HG02870 (cell line): ENCODE measurements around the gene NAALADL2.
"Not testable (repeated sequence)": the region's sequence is repeated elsewhere in the genome, so short reads cannot be mapped to it uniquely, and the experiment has no call there.

Experiments used
- ATAC-seq: cut with Tn5 transposase; IDR thresholded peaks from one replicate; pipeline ENCODE4 v1.9.1; 2021; ENCODE audit warnings: mild to moderate bottlenecking, moderate library complexity; ENCODE audit not compliant: unreplicated experiment

NAALADL2 gene

DNA sequence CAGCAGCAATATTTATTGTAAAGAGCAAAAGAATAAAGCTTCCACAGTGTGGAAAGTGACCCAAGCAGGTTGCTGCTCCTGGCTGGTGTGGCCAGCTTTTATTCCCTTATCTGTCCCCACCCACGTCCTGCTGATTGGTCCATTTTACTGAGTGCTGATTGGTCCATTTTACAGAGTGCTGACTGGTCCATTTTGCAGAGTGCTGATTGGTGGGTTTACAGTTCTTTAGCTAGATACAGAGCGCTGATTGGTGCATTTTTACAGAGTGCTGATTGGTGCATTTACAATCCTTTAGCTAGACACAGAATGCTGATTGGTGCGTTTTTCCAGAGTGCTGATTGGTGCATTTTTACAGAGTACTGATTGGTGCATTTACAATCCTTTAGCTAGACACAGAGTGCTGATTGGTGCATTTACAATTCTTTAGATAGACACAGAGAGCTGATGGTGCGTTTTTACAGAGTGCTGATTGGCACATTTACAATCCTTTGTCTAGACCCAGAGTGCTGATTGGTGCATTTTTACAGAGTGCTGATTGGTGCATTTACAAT lies 601.8 kb downstream of the NAALADL2 start:
- not testable (repeated sequence) for ATAC-seq

DNA sequence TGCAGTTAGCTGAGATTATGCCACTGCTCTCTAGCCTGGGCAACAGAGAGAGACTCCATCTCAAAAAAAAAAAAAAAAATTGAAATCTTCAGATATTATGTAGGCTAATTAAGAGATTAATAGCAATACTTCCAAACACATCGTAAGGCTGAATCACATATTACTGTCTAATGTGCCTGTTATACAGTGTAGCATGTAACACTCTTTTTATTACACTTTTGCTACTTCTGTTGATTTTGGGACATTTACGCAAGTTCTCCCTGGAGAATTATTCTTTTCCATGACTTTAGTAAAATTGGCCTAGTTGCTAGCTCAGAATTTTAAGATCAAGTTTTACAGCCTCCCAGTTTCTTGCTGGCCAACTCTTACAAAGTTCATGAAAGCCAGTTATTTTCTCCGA lies 605.2 kb downstream of the NAALADL2 start:
- ATAC-seq, result no peak

DNA sequence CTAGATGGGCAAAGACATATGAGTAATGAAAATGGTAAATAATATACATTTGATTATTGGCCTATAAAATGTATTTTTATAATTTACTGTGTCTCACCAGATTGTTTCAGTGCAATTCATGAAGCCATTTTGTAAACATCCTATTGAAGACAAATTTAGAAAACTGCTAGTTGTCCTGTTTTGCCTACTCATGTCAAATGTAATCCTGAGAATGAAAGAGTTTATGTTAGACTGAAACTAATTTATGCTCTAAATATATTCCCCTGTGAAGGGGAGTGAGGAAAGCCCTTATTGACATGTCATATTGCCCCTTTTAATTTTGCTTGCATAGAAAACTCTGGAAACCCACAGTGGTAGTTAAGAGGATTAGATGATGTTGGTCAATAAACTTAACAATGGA lies 610.0 kb downstream of the NAALADL2 start:
- ATAC-seq, result no peak

DNA sequence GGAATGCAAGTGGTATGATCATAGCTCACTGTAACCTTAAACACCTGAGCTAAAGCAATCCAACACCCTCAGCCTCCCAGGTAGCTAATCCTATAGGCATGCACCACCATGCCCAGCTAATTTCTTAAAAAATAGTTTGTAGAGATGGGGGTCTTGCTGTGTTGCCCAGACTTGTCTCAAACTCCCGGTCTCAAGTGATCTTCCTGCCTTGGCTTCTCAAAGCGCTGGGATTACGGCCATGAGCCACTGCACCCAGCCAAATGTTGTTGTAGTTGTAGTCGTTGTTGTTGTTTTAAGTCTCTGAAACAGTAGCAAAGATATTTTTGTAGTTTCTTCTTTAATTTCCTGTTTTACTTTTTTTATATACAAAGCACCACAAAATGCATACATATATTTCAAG lies 616.6 kb downstream of the NAALADL2 start:
- ATAC-seq, result no peak

DNA sequence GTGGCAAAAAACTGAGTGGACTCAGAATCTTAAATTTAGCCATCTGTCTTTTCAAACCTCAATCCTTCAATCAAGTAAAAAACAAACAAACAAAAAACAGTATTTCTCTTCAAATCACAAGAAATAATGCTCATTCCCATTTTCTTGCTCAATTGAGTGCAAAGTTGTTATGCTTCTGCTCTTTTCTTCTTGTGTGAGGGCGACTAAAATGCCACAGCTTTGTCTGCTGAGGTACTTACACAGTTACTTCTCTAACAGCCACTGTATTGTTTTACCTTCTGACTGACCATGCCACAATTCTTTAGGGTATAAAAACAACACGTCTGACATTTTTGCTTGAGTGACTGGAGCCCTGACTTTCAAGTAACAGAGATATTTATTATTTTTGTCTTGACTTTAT lies 617.4 kb downstream of the NAALADL2 start:
- no peak for ATAC-seq

DNA sequence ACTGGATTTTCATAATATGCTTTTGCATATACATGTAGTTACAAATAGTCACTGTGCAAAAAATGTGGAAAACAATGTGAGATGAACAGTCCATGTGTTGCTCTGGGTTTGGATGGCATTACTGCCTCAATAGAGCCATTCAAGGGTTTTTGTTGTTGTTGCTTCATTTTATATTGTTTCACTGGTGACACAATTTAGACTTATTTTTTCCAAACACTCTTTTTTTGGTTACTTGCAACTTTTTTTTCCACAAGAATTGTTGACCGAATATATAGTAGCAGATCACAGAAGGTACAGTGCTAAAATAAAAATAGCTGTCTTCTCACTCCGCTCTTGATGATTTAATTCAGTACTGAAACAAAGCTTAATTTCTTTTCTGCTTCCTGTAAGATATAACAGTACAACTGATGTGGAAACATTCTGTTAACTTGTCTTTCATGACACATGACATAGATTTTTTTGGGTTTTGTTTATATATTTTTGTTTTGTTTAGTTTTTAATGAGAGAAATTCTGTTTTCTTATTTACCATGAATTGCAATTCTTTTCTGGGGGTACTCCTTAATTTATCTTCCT lies 618.6 kb downstream of the NAALADL2 start:
- ATAC-seq, result peak; percentile 100

DNA sequence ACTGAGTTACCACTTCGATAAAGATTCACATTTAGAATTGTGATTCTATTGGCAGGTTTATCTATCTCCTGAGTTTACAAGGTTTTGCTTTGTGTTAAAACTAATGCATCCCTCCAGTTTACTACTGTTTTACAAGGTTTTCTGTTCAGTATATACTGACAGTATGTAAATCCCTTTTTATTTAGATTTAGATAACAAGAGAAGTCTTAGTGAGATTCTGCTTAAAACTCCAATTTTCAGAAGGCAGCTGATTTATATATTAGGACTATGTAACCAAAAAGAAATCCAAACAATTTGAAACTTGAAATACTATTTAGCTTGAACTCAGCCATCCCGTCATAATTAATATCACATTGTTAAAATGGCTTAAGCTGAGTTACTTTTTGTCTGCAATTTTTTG lies 619.2 kb downstream of the NAALADL2 start:
- no peak for ATAC-seq

DNA sequence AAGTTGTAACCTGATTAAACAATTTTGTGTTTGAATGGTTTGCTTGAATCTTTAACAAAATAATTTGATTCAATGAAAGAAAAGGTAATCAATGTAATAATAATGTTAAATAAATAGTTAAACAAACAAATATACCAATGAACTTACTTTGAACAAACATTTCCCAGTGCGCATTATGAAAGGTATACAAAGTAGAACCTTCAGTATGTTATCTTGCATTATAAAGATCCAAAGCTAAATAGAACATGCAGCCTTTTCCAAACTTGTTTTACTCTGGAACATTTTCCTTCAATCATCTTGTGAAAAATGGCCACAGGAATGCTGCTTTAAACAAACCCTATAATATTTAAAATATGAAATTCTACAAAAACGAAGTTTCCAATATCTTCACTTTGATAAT lies 620.0 kb downstream of the NAALADL2 start:
- no peak for ATAC-seq

DNA sequence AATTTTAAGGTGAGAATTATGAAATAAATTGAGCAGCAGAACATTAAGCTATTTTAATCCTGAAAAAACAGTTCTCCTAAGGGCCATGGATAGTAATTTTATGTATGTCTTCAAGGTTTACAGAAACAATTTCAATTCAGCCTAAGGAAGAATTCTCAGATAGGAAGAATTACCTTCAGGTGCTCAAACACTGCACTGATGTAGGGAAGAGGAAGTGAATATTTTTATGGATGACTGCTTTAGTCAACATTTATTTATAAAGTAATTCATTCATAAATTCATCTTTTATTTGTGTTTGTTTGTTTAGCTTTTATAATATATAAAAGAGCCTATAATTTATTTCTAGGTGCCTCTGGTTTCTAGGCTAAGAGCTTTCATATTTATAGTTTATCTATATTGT lies 620.7 kb downstream of the NAALADL2 start:
- no peak for ATAC-seq

DNA sequence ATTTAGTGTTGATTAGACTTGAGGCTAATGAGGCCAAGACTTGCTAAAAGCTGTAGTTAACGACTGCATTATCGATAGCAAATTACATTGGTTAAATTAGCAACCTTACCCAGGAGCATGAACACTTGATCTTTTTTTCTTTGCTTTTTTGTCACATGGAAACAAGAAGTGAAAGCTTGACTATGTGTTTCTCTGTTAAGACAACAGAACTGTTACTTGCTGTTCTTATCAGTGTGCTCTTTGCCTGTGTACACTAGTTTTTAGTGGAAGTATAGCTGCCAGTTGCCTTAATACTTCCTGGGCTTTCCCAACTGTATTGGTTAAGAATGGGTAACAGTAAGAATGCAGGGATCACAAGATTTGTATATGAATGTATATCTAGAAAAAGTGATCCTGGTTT lies 625.5 kb downstream of the NAALADL2 start:
- peak; percentile 51 for ATAC-seq

DNA sequence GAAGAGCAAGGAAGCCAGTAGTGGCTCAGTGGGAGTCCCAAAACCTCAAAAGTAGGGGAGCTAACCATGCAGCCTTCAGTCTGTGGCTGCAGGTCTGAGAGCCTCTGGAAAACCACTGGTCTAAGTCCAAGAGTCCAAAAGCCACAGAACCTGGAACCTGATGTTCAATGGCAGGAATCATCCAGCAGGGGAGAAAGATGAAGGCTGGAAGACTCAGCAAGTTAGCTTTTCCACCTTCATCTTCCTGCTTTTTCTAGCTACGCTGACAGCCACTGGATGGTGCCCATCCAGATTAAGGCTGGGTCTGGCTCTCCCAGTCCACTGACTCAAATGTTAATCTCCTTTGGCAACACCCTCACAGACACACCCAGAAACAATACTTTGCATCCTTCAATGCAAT lies 626.3 kb downstream of the NAALADL2 start:
- ATAC-seq, result no peak

DNA sequence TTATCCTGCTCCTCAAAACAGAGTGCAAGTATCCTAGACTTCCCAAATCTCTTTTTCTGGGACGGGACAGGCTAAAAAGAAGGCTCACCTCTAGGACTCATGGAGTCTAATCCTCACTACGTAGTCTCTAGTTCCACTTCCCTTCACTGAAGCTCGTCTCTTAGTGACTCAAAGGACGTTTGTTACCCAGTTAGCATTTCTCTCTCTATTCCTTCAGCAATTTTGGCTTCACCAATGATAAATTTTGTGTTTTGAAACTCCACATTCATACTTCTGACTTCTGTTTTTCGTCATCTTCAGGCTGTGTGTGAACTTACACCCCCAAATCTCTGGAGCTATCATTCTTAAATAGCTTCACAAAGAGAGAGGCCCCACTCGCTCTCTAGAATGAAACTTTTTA lies 627.1 kb downstream of the NAALADL2 start:
- peak; percentile 66 for ATAC-seq

DNA sequence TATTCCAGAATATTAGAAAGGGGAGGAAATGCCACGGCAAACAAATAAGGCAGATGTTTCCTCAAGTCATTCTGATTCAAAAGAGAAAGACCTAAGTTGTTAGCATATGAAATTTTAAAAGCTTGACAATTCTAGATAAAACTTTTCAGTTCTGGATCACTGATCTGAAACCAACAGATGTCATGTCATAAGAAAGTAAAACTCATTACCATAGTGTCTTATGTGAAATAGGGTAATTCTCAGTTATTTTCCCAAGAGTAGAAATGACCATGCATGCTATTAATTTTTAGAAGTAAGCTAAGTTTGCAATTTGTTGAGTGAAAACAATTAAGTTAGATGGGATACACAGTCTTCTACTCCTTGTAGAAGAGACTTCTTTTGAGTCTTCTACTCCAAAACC lies 630.3 kb downstream of the NAALADL2 start:
- ATAC-seq, result peak; percentile 56

DNA sequence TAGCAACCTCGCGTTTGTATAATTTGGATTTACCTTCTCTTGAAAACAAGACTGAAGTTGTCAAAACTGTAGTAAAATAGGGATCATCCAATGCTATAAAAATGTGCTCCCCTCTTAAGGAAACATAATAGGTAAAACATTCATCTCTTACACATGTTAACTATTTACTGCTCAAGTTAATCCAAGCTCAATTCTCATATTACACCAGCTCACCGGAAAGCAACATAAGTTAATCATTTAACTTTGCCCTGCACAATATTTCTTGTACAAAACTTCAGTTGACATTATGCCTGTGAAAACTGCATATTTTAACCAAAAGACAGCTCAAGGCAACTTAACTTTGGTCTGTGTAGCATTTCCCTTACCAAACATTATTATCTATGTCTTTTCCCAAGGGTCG lies 634.2 kb downstream of the NAALADL2 start:
- no peak for ATAC-seq

DNA sequence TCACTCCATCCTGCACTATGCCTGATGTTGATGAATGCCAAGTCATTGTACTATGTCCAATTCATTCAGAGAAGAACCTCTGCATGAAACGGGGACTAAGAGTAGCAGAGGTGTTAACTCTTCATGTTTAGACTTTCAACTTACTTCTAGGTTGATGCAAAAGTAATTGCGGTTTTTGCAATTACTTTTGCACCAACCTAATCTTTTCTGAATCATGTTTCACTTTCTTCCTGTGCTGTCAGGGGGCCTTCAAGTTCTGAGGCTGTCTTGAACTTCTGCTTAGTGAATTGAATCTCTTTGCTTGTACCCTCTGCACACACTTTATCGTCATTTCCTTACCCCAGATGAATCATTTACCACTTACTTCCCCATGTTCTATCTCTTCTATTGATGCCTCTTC lies 636.2 kb downstream of the NAALADL2 start:
- ATAC-seq, result peak; percentile 90

DNA sequence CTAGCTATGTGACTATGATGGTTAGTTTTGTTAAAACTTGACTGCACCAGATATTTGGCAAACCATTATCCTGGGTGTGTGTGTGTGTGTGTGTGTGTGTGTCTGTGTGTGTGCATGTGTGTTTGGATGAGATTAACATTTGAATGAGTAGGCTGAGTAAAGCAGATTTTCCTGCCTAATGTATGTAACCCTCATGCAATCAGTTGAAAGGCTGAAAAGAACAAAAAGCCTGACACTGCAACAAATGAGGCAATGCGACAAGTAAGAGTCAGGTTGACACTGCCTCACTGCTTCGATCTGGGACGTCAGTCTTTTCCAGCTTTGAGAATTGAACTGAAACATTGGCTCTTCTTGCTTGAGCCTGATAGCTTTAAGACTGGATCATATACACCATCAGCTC lies 643.0 kb downstream of the NAALADL2 start:
- ATAC-seq, result no peak

DNA sequence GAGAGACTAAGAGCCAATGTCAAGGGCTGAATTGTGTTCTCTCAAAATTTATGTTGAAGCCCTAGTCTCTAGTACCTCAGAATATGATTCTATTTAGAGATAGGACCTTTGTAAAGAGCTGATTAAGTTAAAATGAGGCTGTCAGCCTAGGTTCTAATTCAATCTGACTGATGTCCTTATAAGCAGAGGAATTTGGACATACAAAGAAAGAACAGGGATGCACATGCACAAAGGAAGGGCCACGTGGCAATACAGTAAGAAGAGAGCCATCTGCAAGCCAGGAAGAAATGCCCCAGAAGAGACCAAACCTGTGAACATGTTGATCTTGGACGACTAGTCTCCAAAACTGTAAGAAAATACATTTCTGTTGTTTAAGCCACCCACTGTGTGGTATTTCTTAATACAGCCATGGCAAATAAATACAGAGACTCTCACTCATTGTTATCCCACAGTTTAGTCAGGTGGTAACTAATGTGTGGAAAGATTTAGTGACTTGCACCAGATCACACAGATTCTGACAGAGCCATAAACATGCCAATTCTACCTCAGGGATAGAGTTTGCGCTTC lies 652.2 kb downstream of the NAALADL2 start:
- no peak for ATAC-seq

DNA sequence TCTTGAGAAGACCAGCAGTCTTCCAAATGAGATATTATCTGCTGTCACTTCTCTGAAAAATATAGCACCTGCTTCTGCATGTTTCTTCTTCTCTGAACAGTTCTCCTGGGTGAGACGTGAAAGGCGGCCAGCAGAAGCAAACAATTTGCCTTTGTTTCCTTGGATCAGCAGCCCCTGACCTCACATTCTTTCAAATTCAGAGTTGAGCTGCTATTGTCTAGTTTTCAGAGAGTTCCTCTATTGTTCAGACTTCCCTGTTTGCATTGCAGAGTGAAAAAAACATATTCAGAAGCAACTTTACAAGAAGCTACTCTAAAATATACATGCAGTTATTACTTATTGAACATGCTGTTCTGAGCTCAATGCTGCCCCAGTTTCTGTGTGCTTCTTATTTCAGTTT lies 653.6 kb downstream of the NAALADL2 start:
- ATAC-seq, result no peak

DNA sequence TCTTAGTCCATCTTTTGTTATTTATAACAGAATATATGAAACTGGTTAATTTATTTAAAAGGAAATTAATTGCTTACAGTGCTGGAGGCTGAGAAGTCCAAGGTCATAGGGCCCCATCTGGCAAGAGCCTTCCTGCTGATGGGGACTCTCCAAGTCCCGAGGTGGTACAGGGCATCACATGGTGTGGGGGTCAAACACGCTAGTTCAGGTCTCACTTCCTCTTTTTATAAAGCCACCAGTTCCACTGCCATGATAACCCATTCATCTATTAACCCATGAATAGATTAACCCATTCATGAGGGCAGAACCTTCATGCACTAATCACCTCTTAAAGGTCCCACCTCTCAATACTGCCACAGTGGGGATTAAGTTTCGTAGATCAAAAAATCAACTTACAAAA lies 659.3 kb downstream of the NAALADL2 start:
- ATAC-seq, result peak; percentile 71

DNA sequence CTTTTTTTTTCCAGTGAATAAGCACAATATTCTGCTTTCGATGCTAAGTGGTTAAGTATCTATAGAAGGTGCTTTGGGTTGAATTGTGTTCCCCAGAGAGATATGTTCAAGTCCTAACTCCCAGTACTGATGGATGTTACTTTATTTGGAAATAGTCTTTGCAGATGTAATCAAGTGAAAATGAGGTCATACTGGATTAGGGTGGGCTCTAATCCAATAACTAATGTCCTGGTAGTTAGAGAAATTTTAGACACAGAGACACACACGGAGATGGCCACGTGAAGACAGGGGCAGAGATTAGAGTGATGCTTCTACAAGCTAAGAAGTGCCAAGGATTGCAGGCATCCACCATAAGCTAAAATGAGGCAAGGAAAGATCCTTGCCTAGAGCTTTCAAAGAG lies 662.3 kb downstream of the NAALADL2 start:
- ATAC-seq, result no peak

DNA sequence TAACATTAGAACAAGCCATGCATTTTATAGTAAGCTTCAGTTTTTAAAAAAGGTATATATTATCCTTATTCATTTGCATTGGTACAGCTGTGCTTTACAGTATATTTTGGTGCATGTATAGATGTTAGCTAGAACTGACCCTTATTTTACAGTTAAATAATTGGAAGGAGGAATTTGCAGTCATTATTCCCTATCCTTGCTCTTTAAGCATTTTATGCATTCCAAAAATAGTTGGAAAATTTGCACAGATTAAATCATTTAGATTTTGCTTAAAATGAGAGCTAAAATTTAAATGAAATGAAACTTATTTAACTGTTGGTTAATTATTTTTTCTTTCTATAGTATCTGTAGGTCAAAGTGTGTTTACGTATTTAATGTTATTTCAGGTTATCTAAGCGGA lies 667.1 kb downstream of the NAALADL2 start:
- ATAC-seq, result no peak

DNA sequence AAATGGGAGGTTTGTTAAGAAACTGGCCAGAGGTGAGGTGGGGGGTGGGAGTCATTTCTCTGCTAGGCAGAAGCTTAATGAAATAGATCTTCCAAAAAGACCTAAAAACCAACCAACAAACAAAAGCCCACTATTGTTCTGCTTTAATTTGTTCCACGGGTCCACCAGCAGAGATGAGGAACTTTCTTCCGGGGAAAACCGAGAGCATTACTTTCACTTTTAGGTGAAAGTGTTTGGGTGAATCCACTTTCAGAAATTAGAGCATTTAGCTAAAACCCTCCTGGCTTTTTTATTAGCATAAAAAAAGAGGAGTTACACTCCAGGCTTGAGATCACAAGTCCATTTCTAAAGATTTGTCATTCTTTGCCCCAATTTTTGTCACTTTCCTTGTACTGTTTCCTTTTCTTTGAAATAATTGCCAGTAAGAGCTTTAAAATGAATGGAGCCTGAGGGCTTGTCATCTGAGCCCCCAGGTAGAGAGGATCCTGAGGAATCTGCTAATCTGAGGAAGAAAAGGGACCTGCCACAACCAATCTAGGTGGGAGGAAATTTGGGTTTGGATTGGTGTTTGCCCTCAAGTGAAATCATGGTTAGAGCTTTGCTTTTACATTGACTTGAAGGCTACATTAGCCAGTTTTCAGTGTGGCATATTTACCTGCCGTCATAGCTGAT lies 667.6 kb downstream of the NAALADL2 start:
- peak; percentile 47 for ATAC-seq
